Ascending aorta (tissue), 2 donors: ENCODE measurements around the gene POMC. TPM values are rescaled to one million over a fixed set of nuclear protein-coding genes. Genes with fewer than 3 reads are reported as not detected.
"Not testable (repeated sequence)": the region's sequence is repeated elsewhere in the genome, so short reads cannot be mapped to it uniquely, and the experiment has no call there.

Source experiments
- DNase-seq, 2 donors: peaks; one replicate each; pipeline ENCODE4 v3.0.0-alpha.2; 2019; ENCODE audit warnings: low spot score in 2 of 2
- H3K27ac ChIP-seq, 2 donors: fragments of 200-600 bp; sonication (generic); one replicate each; pipeline ENCODE4 v1.5.1; 2016 to 2017; ENCODE audit warnings: mild to moderate bottlenecking in 1 of 2
- H3K27me3 ChIP-seq: fragments of 200-600 bp; sonication (generic); one replicate; pipeline ENCODE4 v1.5.1; 2017
- H3K36me3 ChIP-seq, 2 donors: fragments of 200-600 bp; sonication (generic); one replicate each; pipeline ENCODE4 v1.5.1; 2016
- H3K4me1 ChIP-seq, 2 donors: fragments of 200-600 bp; sonication (generic); one replicate each; pipeline ENCODE4 v1.5.1; 2016 to 2017; ENCODE audit warnings: mild to moderate bottlenecking in 1 of 2
- H3K4me3 ChIP-seq, 2 donors: fragments of 200-600 bp; sonication (generic); one replicate each; pipeline ENCODE4 v1.5.1; 2016 to 2017; ENCODE audit warnings: mild to moderate bottlenecking in 1 of 2
- H3K9me3 ChIP-seq, 2 donors: fragments of 200-600 bp; sonication (generic); one replicate each; pipeline ENCODE4 v1.5.1; 2016
- intact Hi-C: fragments of 100-400 bp; cut with DNase I; formaldehyde crosslinking; loops from one replicate; pipeline ENCODE4 v1.15.1; 2023
- total RNA-seq: library from RNA; depleted of rRNA; stranded (reverse); fragments of >200 nt; gene quantifications from one replicate; pipeline ENCODE4 v1.1.0, GENCODE V29; 2016
- TF ChIP-seq, protein P1 (sequence below), 3 experiments: fragments of 200-600 bp in 2 of 3; fragments of 450-650 bp in 1 of 3; sonication (generic) in 2 of 3; IDR thresholded peaks; one replicate each; pipeline ENCODE4 v1.5.1; 2016 to 2019; ENCODE audit warnings: antibody characterized with exemption in 3 of 3, mild to moderate bottlenecking in 1 of 3, moderate library complexity in 1 of 3

POMC gene
- total RNA-seq, 1 donor from 2014 or later = 18.6 TPM

DNA sequence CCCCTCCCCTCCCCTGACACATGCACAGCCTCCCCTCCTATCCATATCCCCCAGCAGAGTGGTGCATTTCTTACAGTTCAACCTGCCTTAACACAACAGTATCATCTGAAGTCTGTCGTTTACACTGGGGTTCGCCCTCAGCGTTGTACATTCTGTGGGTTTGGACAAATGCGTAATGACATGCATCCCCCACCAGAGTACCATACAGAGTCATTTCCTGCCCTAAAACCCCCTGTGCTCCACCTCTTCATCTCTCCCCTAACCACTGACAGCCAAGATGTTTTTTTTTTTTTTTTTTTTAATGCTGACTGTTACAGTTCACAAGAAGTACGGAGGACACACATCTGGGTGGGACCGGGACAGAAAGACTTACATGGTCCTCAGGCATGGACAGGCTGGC is 22.6 kb downstream of the POMC start:
- intact Hi-C loops = no loop called here
- TF ChIP-seq, protein P1, sequence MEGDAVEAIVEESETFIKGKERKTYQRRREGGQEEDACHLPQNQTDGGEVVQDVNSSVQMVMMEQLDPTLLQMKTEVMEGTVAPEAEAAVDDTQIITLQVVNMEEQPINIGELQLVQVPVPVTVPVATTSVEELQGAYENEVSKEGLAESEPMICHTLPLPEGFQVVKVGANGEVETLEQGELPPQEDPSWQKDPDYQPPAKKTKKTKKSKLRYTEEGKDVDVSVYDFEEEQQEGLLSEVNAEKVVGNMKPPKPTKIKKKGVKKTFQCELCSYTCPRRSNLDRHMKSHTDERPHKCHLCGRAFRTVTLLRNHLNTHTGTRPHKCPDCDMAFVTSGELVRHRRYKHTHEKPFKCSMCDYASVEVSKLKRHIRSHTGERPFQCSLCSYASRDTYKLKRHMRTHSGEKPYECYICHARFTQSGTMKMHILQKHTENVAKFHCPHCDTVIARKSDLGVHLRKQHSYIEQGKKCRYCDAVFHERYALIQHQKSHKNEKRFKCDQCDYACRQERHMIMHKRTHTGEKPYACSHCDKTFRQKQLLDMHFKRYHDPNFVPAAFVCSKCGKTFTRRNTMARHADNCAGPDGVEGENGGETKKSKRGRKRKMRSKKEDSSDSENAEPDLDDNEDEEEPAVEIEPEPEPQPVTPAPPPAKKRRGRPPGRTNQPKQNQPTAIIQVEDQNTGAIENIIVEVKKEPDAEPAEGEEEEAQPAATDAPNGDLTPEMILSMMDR (IDR thresholded peaks at IDR 0.05) = no peak
- DNase-seq = no peak
- Histone ChIP-seq H3K36me3 (no peaks in the 10 kb centered on the region), H3K27me3 (no peaks in the 10 kb centered on the region), H3K4me1 (no peaks in the 10 kb centered on the region), H3K9me3 (no peaks in the 10 kb centered on the region), H3K27ac (no peak overlapping the region), H3K4me3 (no peak overlapping the region)

DNA sequence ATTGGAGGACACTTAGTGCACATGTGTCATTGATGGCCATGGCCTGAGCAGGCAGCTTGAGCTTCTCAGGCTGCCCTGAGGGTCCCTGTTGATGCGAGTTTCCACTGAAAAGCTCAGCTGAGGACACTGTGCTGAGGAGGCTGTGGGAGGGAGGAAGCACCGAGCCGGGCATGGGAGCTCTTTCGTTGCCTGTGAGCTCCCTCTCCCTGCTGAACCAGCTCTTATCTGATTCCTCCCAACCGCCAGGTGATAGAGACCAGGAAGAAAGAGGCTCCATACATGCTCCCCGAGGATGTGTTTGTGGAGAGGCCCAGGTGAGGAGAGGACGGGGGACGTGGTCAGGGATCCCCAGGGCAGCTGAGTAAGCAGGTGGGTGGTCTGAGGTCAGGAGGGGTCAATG is 27.3 kb downstream of the POMC start:
- Histone ChIP-seq H3K9me3 (no peaks in the 10 kb centered on the region), H3K4me3 (no peak overlapping the region), H3K27ac (no peak overlapping the region), H3K36me3 (no peaks in the 10 kb centered on the region), H3K27me3 (no peaks in the 10 kb centered on the region), H3K4me1 (no peaks in the 10 kb centered on the region)
- intact Hi-C loops = no loop called here
- TF ChIP-seq, protein P1 (IDR thresholded peaks at IDR 0.05) = no peak
- no peak for DNase-seq

DNA sequence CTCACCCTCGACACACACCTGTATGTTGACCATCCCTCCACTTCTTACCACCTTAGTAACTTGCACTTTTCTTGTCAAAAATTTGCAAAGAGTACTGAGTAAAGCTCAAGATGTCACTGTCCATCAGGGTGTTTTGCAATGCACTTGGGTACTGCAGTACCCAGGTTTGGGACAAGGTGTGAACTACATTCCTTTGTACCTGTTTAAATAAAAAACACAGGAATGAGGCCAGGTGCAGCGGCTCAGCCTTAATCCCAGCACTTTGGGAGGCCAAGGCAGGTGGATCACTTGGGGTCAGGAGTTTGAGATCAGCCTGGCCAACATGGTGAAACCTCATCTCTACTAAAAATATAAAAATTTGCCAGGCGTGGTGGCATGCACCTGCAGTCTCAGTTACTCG is 27.8 kb downstream of the POMC start:
- H3K4me3 ChIP-seq, H3K36me3 ChIP-seq, intact Hi-C loops, H3K4me1 ChIP-seq, H3K27me3 ChIP-seq, H3K9me3 ChIP-seq, H3K27ac ChIP-seq, DNase-seq: not testable (repeated sequence)

DNA sequence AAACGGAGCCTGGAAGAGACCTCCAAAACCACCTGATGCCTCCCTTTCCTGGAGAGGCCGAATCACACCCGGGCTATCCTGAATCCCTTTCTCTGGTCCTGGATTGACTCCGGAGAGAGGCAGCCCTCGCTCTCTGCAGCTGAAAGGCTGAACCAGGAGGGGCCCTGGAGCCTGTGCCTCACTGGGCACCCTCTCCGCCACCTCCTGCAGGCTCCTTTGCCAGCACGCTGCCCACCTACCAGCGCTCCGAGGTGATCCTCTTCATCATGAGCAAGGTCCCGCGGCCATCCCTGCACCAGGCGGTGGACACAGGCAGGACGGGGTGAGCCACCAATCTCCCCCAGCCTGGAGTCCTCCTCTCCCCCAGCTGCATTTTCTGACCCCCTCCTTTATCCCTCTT is 35.7 kb downstream of the POMC start:
- no peak for DNase-seq
- no peaks in the 10 kb centered on the region for H3K9me3 ChIP-seq
- intact Hi-C loops = no loop called here
- no peak overlapping the region for H3K4me3 ChIP-seq
- H3K27me3 ChIP-seq = no peaks in the 10 kb centered on the region
- H3K36me3 ChIP-seq = no peaks in the 10 kb centered on the region
- H3K27ac ChIP-seq = no peak overlapping the region
- H3K4me1 ChIP-seq = no peaks in the 10 kb centered on the region
- TF ChIP-seq, protein P1 (IDR thresholded peaks at IDR 0.05) = no peak

DNA sequence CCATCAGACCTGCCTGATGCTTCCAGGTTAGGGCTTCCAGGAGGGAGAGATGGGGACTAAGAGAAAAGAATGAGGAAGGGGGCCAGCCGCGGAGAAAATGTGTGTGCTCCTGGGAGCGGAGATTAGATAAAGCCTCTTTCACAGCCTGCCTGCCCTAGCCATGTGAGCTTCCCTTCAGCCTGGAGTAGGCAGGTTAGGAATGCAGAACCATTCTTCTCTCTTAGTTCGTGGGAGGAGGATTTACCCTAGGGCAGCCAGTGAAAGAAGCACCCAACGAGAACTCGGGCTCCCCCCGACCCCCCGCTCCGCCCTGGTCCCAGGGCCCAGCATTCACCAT is 36.1 kb downstream of the POMC start:
- TF ChIP-seq, protein P1 (IDR thresholded peaks at IDR 0.05) = no peak
- no peaks in the 10 kb centered on the region for H3K27me3 ChIP-seq
- intact Hi-C loops = no loop called here
- no peak for DNase-seq
- peak overlapping the region; percentile 2 to 58 for H3K4me3 ChIP-seq
- H3K9me3 ChIP-seq = no peaks in the 10 kb centered on the region
- no peak overlapping the region for H3K27ac ChIP-seq
- H3K4me1 ChIP-seq = no peaks in the 10 kb centered on the region
- H3K36me3 ChIP-seq = no peaks in the 10 kb centered on the region

GRCh38 chr2:25131567-25132298 is 36.6 kb downstream of the POMC start:
- Histone ChIP-seq H3K27ac (no peak overlapping the region), H3K36me3 (no peaks in the 10 kb centered on the region), H3K4me1 (no peaks in the 10 kb centered on the region), H3K4me3 (peak overlapping the region; percentile 2 to 58), H3K9me3 (no peaks in the 10 kb centered on the region), H3K27me3 (no peaks in the 10 kb centered on the region)
- no peak for DNase-seq
- intact Hi-C loops = no loop called here
- TF ChIP-seq, protein P1 (IDR thresholded peaks at IDR 0.05) = no peak
